Stomach (tissue), 9 donors: Measurements from ENCODE around the gene IRF2BP2. TPM values are rescaled to one million over a fixed set of nuclear protein-coding genes. Genes with fewer than 3 reads are reported as not detected.

Experiments used
- DNase-seq, 2 donors: peaks; one replicate each; pipeline versions ENCODE4 v3.0.0 to v3.0.0-alpha.2; 2013 to 2019
- H3K27ac ChIP-seq, 5 donors: fragments of 200-600 bp in 4 of 5; sonication (generic) in 4 of 5; one replicate each; pipeline ENCODE4 v1.5.1; 2013 to 2019; ENCODE audit warnings: mild to moderate bottlenecking in 1 of 5, moderate library complexity in 1 of 5
- H3K27me3 ChIP-seq, 3 donors: fragments of 200-600 bp; sonication (generic); one replicate each; pipeline ENCODE4 v1.5.1; 2017 to 2019; ENCODE audit warnings: mixed run types in 1 of 3
- H3K36me3 ChIP-seq, 4 donors: fragments of 200-600 bp; sonication (generic); 1 replicate in 3 of 4; 2 replicates in 1 of 4; pipeline ENCODE4 v1.5.1; 2016 to 2019
- H3K4me1 ChIP-seq, 4 donors: fragments of 200-600 bp; sonication (generic); one replicate each; pipeline ENCODE4 v1.5.1; 2016 to 2019
- H3K4me3 ChIP-seq, 4 donors: fragments of 200-600 bp; sonication (generic) in 3 of 4; one replicate each; pipeline ENCODE4 v1.5.1; 2016 to 2019; ENCODE audit warnings: mild to moderate bottlenecking in 1 of 4
- H3K9me3 ChIP-seq, 4 donors: fragments of 200-600 bp; sonication (generic); one replicate each; pipeline ENCODE4 v1.5.1; 2016 to 2019
- EP300 ChIP-seq: sonication (generic); formaldehyde crosslinking; IDR thresholded peaks from one replicate; pipeline ENCODE4 v1.6.1; 2017; ENCODE audit warnings: antibody characterized with exemption
- POLR2A ChIP-seq, 4 donors: fragments of 450-650 bp; IDR thresholded peaks; one replicate each; pipeline ENCODE4 v1.6.1; 2016; ENCODE audit warnings: antibody characterized with exemption in 4 of 4, control low read depth in 2 of 4, mild to moderate bottlenecking in 1 of 4, moderate library complexity in 1 of 4
- POLR2AphosphoS5 ChIP-seq, 3 donors: sonication (generic); formaldehyde crosslinking; IDR thresholded peaks; one replicate each; pipeline ENCODE4 v1.6.1; 2016; ENCODE audit warnings: antibody characterized with exemption in 3 of 3
- WGBS, 5 donors: extraction: QIAGEN DNeasy Blood & Tissue Kit in 3 of 5; methylation state at CpG; one replicate each; pipeline versions ENCODE4 v1.1.5 to v1.1.7; 2013 to 2018; 5-methylcytosine and 5-hydroxymethylcytosine counted together
- intact Hi-C: fragments of 100-400 bp; cut with DNase I; formaldehyde crosslinking; loops from one replicate; pipeline ENCODE4 v1.15.1; 2023; ENCODE audit warnings: low total_unique reads
- polyA plus RNA-seq, 3 donors: library from polyadenylated mRNA; stranded (reverse); fragments of 200-250 nt; gene quantifications; one replicate each; pipeline ENCODE4 v1.2.3, GENCODE V29; 2013
- total RNA-seq, 5 donors: library from RNA; depleted of rRNA; stranded (reverse); fragments of >200 nt; gene quantifications; one replicate each; pipeline versions ENCODE4 v1.1.0 to v1.2.3, GENCODE V29; 2014 to 2016
- TF ChIP-seq, protein P1 (sequence below), 7 experiments: fragments of 450-650 bp in 4 of 7; fragments of 200-600 bp in 3 of 7; sonication (generic) in 3 of 7; IDR thresholded peaks; one replicate each; pipeline ENCODE4 v1.5.1; 2016 to 2019; ENCODE audit warnings: antibody characterized with exemption in 7 of 7, control low read depth in 2 of 7, mild to moderate bottlenecking in 1 of 7
- donor health status: healthy with polysubstance abuse.
- donor health status: Bipolar disorder and iron deficiency.
- donor health status: healthy.

IRF2BP2 gene
- total and polyA plus RNA-seq, 8 donors: 39.6 to 218 (median 63.1) TPM

DNA sequence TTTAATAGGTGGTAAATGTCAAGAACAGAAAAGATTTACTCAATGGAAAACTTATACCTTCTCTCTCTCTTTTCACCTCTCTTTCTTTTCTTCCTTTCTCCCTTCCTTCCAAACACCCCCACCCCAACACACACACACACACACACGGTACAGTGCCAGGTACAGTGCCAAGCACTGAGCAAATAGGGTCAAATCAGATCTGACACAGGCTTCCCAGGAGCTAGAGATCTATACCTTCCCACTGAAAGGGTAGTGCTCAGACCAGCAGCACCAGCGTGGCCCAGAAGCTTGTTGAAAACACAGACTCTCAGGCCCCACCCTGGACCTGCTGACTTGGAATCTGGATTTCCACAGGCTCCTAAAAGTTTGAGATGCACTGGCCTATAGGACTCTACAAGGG is 31.9 kb downstream of the IRF2BP2 start:
- intact Hi-C loops: no loop called here
- 20 to 69% (median 39%) methylated on average over 2 of the region's 2 CpGs for WGBS, 5 donors
- H3K4me1 ChIP-seq: peaks cover 0 to 12% (median under 1%) of the 10 kb centered on the region in 4 donors
- no peaks in the 10 kb centered on the region for H3K9me3 ChIP-seq
- DNase-seq: no peak
- no peak overlapping the region for H3K4me3 ChIP-seq
- no peak overlapping the region for H3K27ac ChIP-seq
- H3K27me3 ChIP-seq: no peaks in the 10 kb centered on the region
- H3K36me3 ChIP-seq: no peaks in the 10 kb centered on the region
- TF ChIP-seq, protein P1, sequence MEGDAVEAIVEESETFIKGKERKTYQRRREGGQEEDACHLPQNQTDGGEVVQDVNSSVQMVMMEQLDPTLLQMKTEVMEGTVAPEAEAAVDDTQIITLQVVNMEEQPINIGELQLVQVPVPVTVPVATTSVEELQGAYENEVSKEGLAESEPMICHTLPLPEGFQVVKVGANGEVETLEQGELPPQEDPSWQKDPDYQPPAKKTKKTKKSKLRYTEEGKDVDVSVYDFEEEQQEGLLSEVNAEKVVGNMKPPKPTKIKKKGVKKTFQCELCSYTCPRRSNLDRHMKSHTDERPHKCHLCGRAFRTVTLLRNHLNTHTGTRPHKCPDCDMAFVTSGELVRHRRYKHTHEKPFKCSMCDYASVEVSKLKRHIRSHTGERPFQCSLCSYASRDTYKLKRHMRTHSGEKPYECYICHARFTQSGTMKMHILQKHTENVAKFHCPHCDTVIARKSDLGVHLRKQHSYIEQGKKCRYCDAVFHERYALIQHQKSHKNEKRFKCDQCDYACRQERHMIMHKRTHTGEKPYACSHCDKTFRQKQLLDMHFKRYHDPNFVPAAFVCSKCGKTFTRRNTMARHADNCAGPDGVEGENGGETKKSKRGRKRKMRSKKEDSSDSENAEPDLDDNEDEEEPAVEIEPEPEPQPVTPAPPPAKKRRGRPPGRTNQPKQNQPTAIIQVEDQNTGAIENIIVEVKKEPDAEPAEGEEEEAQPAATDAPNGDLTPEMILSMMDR (IDR thresholded peaks at IDR 0.05): no peak
- TF ChIP-seq POLR2A (IDR thresholded peaks at IDR 0.05) (no peak), POLR2AphosphoS5 (IDR thresholded peaks at IDR 0.05) (no peak), EP300 (no peak)

DNA sequence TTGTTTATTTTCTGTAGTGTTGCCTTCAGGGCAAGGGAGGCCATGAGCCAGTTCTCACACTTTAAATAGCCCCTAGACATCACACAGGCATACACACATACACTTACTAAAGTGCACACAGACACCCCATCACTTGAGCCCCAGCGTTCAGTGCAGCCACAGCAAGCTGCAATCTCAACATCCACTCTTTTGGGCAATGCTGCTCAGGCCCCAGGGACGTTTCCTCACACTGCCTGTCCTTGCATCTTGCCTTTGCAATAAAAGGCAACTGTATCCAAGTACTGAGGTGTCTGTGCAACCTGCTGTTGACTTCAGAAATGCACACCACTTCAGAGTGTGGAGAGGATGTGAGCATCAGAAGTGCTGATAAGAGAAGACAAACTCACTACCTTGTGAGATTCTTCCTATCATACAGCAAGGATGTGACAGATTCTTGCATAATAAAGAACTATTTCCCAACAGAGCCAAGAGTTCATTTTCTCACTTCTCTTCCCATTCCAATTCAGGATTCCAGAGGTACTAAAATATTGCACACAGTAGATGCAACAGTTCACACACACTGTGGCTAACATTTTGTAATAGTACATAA is 36.2 kb downstream of the IRF2BP2 start:
- H3K4me3 ChIP-seq: no peak overlapping the region
- H3K9me3 ChIP-seq: no peaks in the 10 kb centered on the region
- no peak for DNase-seq
- H3K36me3 ChIP-seq: no peaks in the 10 kb centered on the region
- H3K27ac ChIP-seq: no peak overlapping the region
- no peaks in the 10 kb centered on the region for H3K4me1 ChIP-seq
- no peaks in the 10 kb centered on the region for H3K27me3 ChIP-seq
- intact Hi-C loops: no loop called here
- 51 to 65% (median 57%) methylated on average over 2 of the region's 2 CpGs for WGBS, 5 donors
- TF ChIP-seq POLR2AphosphoS5 (IDR thresholded peaks at IDR 0.05): no peak
- TF ChIP-seq POLR2A (IDR thresholded peaks at IDR 0.05): no peak
- no peak for TF ChIP-seq EP300
- TF ChIP-seq, protein P1 (IDR thresholded peaks at IDR 0.05): no peak

DNA sequence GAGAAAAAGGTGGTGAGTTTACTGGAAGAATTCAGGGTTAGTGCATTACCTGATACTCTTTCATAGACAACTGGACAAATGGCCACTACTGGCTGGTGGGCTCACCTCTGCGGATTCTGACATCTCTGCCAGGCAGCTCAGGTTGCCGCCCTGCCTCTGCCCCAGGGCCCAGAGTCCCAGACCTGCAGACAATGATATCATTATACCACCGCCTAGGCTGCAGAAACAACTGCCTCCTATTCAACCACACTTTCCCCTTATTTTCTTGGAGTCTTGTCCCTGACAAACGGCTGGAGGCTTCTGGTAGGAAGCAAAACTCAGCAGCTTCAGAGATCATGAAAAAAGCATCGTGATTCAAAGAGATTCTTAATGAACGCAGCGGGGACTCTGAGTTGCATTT is 37.0 kb downstream of the IRF2BP2 start:
- H3K36me3 ChIP-seq: no peaks in the 10 kb centered on the region
- no peak overlapping the region for H3K4me3 ChIP-seq
- WGBS, 5 donors: 69 to 80% (median 78%) methylated on average over 7 of the region's 7 CpGs
- no peaks in the 10 kb centered on the region for H3K9me3 ChIP-seq
- H3K27ac ChIP-seq: no peak overlapping the region
- intact Hi-C loops: no loop called here
- no peaks in the 10 kb centered on the region for H3K4me1 ChIP-seq
- no peaks in the 10 kb centered on the region for H3K27me3 ChIP-seq
- TF ChIP-seq POLR2A (IDR thresholded peaks at IDR 0.05) (no peak), EP300 (no peak), POLR2AphosphoS5 (IDR thresholded peaks at IDR 0.05) (no peak)
- TF ChIP-seq, protein P1 (IDR thresholded peaks at IDR 0.05): no peak
- no peak for DNase-seq

- intact Hi-C loops: no loop called here
- H3K4me1 ChIP-seq: no peaks in the 10 kb centered on the region
- no peak overlapping the region for H3K27ac ChIP-seq
- no peak for DNase-seq
- no peak overlapping the region for H3K4me3 ChIP-seq
- no peaks in the 10 kb centered on the region for H3K36me3 ChIP-seq
- H3K27me3 ChIP-seq: no peaks in the 10 kb centered on the region
- WGBS, 5 donors: 72 to 87% (median 77%) methylated on average over 2 of the region's 2 CpGs
- no peak for TF ChIP-seq POLR2A (IDR thresholded peaks at IDR 0.05)
- no peak for TF ChIP-seq EP300
- TF ChIP-seq POLR2AphosphoS5 (IDR thresholded peaks at IDR 0.05): no peak
- H3K9me3 ChIP-seq: no peaks in the 10 kb centered on the region
These were observed 38.3 kb downstream of the IRF2BP2 start for GRCh38 chr1:234571702-234572101.

DNA sequence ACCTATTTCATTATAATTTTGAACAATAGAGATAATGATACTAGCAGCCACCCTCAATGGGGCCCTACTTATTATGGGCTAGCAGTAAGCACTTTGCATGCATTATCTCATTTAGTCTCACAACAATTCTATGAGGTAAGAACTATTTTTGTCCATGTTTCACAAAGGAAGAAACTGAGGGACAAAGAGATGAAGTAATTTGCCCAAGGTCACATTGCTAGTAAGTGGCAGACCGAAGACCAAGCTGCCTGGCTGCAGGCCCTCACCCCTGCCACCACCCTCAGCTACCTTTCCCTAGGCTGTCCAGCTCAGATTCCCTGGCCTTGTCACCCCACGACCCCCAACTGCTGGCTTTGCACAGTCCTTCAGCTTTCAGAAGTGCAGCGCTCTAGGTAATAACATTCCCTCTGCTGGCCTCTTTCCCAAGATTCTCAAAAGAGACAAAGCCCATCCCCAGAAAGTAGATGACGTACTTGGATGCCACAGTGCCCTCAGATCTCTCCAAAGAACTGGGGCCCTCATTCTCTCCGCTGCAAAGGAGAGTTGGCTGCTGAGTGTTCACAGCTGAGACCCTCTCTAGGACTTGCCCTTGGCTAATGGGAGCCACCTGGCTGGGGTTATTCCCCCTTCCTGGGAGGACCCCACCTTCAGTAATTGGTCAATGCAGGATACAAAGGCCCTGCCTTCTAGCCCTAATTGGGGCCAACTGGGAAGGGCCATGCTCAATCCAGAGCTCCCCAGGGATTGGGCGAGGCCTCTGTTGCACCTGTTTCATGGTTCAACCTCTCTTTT is 39.5 kb downstream of the IRF2BP2 start:
- 88 to 98% (median 96%) methylated on average over 6 of the region's 6 CpGs for WGBS, 5 donors
- Histone ChIP-seq H3K4me3 (no peak overlapping the region), H3K4me1 (no peaks in the 10 kb centered on the region), H3K27ac (no peak overlapping the region), H3K9me3 (no peaks in the 10 kb centered on the region), H3K27me3 (no peaks in the 10 kb centered on the region), H3K36me3 (no peaks in the 10 kb centered on the region)
- DNase-seq: no peak
- intact Hi-C loops: no loop called here
- TF ChIP-seq POLR2AphosphoS5 (IDR thresholded peaks at IDR 0.05) (no peak), EP300 (no peak), POLR2A (IDR thresholded peaks at IDR 0.05) (no peak)
- TF ChIP-seq, protein P1 (IDR thresholded peaks at IDR 0.05): no peak
